Measurements from ENCODE around the gene MRPL43.

The MRPL43 gene

DNA sequence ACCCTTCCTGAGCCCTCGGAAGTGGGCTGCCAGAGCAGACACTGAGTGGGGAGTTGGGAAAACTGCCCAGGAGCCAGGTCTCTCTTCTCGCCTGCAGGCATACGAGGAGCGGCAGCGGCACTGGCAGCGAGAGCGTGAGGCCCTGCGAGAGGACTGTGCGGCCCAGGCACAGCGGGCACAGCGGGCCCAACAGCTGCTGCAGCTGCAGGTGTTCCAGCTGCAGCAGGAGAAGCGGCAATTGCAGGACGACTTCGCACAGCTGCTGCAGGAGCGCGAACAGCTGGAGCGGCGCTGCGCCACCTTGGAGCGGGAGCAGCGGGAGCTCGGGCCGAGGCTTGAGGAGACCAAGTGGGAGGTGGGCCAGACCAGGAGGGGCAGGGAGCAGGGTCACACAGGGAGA, 18.1 kb upstream of the MRPL43 start:
- DNase-seq (ENCODE audit: low read depth in 2 of 2) = no peak

DNA sequence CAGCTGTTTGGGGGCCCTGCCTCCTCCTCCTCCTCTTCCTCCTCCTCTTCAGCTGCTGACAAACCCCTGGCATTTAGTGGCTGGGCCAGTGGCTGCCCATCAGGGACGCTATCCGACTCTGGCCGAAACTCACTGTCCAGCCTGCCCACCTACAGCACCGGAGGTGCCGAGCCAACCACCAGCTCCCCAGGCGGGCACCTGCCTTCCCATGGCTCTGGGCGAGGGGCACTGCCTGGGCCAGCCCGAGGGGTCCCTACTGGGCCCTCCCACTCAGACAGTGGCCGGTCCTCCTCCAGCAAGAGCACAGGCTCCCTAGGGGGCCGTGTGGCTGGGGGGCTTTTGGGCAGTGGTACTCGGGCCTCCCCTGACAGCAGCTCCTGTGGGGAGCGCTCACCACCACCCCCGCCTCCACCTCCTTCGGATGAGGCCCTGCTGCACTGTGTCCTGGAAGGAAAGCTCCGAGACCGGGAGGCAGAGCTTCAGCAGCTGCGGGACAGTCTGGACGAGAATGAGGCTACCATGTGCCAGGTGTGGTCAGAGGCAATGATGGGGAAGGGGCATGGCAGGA, 16.4 kb upstream of the MRPL43 start:
- no peak for DNase-seq (ENCODE audit: low read depth in 2 of 2)

DNA sequence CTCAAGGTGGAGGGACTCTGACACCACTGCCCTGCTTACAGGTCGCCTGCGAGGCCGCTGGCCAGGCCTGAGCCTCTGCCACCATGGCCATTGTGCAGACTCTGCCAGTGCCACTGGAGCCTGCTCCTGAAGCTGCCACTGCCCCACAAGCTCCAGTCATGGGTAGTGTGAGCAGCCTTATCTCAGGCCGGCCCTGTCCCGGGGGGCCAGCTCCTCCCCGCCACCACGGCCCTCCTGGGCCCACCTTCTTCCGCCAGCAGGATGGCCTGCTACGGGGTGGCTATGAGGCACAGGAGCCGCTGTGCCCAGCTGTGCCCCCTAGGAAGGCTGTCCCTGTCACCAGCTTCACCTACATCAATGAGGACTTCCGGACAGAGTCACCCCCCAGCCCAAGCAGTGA, 15.2 kb upstream of the MRPL43 start:
- DNase-seq (ENCODE audit: low read depth in 2 of 2) = no peak

DNA sequence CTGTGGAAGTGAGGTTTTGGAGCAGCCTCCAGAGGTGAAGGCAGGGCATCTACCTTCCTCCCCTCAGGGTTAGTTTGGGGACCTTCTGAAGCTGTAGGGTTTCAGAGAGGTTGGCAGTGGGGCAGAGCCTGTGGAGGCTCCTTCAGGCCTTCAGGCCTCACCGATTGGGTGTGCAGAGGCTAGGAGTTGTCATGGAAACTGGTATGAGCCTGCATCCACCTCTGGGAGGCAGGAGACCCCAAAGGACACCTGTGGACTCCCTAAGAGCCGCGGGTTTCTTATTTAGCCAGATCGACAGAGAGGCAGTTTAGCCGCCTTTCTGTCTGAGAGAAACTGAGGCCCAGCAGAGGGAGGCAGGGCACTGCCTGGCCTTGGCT, 14.3 kb upstream of the MRPL43 start:
- no peak for DNase-seq (ENCODE audit: low read depth in 2 of 2)

DNA sequence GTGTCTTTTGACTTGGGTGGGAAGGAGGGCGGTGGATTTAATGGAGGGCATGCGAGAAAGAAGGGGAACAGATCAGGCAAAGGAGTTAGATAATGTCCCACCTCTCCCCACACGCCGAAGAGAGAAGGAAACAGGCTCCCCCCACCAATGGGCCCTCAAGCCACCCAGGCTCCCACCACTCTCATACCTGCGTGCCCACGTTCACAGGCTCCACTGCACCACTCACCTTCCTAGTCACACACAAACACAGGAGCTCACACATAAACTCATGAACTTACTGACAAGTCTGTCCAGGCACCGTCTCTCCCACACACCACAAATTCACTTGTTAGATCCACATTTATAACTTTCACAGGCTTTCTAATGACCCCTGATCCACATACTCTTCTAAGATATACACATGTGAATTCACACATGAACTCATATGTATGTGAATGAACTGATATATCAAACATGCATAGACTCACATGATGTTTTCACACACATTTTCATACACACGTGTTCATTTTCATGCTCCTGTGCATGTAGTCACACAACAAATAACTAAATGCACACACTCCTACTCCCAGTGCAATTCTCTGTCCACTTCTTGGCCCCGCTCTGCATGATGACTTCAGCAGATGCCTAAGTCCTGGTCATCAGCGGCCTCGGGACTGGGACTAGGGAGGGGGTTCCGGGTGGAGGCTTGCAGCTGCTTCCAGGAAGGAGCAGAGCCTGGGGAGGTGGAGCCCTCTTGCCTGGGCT, 13.8 kb upstream of the MRPL43 start:
- no peak for DNase-seq (ENCODE audit: low read depth in 2 of 2)

DNA sequence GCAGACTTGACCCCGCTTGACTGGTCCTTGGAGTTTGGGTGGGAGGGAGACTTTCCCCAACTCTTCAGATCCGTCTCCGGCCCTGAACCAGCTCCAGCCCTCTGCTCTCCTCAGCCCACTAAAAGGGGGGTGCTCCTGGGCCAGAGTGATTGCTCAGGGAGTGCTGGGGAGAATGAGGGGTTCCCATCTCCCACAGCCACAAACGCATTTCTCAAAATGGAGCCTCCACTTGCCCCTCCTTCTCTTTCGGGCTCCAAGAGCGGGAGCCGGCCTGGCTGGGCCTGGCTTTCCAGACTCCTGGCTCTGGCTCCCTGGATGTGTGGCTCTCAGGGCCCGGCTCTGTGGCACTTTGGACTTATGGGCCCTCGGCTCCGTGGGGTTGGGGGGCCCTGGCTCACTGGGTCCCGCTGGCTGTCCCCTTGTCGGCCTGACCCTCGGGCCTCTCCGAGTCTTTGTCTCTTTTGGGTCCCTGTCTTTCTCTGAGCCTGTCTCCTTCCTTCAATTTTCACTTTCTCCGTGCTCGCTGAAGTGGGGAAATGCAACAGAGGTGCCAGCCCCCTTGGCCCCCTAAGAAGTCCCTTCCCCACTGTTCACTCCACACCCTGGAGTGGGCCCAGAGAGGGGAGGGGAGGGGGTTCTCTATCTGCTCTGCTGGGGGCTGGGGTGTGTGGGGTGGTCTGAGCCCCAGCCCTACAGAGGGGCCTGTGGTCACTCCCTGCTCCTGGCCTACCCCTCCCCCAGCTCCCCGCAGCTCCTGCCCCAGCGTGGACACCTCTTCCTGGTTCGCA, 13.0 kb upstream of the MRPL43 start:
- DNase-seq (ENCODE audit: low read depth in 2 of 2) = no peak

DNA sequence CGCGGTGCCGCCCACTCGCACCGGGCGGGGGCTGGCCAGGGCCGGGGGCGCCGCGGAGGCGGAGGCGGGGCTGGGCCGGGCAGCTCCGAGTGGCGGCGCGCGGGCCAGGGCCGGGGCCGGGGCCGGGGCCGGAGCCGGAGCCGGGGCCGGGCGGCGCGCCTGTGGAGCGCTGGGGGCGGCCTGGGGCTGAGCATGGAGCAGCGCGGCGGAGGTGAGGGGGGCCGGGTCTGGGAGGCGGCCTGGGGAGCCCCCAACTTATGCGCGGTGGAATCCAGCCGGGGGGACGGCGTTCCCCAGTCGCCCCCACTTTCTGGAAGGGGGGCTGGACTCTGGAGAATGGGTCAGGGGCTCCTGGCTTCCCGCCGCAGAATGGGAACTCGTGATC, 12.4 kb upstream of the MRPL43 start, which contains the start of gene LZTS2:
LZTS2 (plus strand) TSS at position 67 of the 385 bp plus-strand sequence. CDS start 2,731 bp downstream, outside the sequence.
- no peak for DNase-seq (ENCODE audit: low read depth in 2 of 2)

DNA sequence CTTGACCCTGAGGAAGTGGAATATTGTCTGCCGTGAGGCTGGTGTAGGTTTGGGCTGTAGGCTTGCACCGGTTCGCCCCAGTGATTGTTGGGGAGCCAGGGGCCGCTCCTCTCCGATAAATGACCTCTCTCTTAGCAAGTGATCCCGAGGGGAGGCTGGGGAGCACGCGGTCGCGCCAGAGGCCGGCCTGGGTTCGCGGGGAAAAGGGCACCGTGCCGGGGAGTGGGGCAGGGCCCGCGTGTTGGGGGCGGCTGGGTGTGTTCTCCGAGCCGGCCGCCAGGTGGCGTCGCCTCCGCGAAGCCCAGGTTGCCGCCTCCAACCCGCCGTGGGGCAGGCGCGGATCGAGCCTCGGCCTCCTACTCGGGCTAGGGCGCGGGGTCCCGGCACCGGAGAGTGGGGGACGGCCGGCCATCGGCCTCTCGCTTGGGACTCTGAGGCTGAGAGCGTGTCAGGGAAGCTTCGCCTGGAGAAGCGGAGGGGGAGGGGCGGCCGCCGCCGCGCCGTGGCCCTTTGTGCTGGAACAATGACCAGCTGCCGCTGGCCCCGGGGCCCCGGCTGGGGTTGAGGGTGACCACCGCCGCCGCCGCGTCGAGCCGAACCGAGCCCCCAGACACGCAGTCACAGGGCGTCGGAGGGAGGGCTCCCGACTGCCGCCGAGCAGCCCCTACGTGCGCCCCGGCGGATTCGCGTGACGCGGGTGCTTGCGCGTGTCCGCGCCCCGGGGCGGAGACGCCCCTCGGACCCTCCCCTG, 11.9 kb upstream of the MRPL43 start:
- DNase-seq (ENCODE audit: low read depth in 2 of 2) = peak; percentile 50 to 57

DNA sequence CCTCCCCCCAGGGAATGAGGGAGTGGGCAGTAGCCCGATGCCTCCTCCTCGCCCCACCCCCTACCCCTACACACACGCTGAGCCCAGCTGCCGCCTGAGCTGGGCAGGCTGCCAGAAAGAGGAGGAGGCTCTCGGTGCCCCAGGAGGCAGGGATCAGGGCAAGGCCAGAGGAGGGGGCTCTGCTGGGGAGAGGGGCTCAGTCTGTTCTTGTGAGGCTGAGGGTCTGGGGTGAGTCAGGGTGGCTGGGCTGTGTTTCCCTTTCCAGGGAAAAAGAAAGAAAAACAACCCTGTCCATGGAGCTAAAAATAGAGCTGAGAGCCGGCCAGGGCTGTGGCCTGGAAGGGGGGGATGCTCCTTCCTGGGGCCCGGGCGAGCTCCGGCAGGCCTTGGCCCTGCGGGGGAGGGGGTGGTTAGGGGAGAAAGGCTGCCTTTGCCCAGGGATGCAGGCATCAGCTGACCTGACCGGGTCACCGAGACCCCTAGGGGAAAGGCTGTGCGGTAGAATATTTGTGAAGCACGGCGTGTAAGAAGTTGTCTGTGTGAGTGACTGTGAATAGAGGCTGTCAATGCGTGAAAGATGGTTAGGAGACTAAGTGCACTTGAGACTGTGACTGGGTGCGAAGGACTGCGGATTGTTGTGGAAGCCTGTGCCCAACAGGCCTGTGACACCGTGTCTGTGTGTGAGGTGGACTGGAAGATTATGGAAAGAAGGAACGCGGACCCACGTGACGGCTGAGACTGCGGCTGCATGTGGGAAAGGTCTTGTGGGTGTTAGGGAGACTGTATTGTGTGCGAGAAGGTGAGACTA, 11.1 kb upstream of the MRPL43 start:
- peak in 1 of 2 donors; percentile 41 for DNase-seq (ENCODE audit: low read depth in 2 of 2)

DNA sequence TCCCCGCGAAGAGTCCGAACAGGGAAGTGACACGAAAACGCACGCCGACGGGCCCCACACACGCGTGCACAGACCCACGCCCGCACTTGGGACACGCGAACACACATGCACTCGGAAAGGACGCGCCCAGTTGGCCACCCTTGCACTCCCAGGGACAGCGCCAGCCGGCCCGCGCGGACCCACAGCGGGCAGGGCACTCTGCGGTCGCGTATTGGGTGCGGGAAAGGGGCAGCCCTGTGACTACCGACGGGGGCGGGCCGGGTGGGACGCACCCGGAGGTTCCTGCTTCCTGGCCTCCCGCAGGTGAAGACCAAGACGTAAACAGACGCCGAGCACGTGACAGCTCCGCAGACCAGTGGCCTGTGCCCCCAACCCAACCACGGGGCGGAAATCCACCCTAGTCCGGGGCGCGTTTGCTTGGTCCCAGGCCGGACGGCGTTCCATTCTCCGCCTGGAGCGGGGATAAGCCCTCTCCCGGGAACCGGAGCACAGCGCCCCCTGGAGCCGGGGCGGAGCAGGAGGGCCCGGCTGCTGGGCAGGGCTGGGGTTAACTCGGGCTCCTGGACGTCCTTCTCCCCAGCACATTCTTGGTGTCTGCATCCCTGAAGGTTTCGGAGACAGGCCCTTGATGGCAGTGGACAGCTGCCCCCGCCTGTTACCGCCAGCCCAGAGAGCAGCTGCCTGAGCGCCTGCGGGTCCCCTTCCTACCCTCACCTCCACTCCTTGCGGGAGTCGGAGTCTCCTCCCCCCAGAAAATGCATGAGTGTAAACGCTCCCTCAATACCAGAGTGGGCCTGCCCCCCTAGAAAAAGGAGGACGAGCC, 10.3 kb upstream of the MRPL43 start:
- peak; percentile 24 to 52 for DNase-seq (ENCODE audit: low read depth in 2 of 2)

DNA sequence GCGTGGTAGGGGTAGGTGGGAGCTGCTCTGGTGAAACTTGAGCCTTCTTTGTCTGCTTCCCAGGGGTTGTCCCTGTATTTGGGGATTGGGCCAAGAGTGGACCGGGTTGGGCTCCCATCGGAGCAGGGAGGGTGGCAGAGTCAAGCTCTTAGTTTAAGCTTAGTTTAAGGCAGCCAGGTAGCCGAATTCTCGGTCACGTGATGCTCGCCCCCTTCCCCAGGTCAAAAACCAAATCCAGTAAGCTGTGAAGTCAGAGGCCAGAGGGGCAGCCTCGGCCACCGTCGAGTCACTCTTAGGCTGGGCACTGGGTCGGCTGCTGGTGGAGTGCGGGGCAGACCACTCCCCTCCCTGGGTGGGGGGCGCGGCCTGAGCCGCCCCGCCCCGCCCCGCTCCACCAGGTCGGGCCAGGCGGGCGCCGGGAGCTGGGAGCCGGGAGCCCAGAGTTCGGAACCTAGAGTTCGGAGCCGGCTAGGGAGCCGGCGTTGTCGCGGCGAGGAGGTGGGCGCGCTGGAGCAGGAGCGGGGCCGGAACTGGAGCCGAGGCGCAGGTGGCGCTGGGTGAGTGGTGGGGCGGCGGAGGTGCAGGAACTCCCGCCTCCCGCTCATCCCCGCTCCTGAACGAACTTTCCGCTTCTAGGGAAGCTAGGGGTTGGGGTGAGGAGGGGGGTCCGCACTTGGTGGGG, 9.5 kb upstream of the MRPL43 start:
- DNase-seq (ENCODE audit: low read depth in 2 of 2) = no peak

DNA sequence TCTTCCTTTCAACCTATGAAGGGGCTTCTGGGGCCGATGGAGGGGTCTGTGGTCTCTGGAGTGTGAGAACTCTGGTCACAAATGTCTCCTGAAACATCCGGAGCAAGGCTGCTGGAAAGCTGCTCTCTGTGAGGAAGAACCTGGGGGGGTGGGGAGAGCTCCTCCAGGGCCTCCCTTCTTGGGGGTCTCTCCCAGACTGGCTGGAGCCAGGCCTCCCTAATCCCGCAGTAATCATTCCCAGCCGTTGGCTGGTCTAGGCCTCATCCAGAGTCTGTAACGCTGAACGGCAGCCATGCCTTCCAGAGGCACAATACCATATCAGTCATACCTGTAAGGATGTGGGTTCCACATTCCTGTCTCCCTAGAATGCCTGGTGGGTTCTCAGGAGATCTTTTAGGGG, 7.9 kb upstream of the MRPL43 start:
- DNase-seq (ENCODE audit: low read depth in 2 of 2) = no peak

DNA sequence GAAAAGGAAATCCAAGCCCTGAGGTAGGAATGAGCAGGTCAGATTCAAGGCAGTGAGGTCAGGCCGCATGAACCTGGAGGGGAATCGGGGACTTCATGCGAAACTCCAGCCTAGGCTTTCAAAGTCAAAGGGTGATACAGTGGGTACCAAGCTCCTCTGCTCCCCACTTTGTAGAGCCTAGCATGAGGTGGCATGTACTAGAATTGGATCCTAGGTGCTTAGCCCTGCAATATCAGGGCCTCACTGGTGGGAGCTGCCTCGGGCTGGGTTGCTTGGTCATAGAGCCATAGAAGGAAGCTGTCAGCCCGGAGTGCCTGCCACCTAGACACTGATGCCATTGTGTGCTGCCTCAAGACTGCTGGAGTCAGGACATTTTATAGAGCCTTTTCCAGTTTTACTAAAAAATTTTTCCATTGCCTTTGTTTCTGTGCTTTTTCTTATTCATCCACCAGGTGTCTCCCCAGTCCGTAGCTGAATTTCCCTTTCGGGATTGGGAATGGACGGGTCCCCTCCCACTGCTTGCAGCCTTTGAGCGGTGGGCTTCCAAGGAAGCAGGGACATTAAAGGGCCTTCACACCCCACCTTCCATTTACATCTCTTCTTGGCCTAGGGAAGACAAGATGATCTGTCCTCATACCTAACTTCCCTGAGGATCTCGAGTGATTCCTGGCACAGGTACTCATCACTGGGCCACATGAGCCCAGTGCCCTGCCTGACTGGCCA, 6.8 kb upstream of the MRPL43 start:
- DNase-seq (ENCODE audit: low read depth in 2 of 2) = no peak

DNA sequence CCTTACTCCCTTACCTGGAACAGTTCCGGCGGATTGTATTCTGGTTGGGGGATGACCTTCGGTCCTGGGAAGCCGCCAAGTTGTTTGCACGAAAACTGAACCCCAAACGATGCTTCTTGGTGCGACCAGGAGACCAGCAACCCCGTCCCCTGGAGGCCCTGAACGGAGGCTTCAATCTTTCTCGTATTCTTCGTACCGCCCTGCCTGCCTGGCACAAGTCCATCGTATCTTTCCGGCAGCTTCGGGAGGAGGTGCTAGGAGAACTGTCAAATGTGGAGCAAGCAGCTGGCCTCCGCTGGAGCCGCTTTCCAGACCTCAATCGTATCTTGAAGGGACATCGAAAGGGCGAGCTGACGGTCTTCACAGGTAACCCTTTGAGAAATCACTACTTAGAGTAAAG, 1.8 kb upstream of the MRPL43 start:
- no peak for DNase-seq (ENCODE audit: low read depth in 2 of 2)

DNA sequence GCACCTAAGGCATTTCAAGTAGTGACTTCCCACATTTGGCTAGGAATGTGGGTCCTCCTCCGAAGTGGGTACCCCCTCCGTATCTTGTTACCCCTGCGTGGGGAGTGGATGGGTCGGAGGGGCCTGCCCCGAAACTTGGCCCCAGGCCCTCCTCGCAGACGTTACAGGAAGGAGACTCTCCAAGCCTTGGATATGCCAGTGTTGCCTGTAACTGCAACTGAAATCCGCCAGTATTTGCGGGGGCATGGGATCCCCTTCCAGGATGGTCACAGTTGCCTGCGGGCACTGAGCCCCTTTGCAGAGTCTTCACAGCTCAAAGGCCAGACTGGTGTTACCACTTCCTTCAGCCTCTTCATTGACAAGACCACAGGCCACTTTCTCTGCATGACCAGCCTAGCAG, 869 bp upstream of the MRPL43 start:
- DNase-seq (ENCODE audit: low read depth in 2 of 2) = no peak

DNA sequence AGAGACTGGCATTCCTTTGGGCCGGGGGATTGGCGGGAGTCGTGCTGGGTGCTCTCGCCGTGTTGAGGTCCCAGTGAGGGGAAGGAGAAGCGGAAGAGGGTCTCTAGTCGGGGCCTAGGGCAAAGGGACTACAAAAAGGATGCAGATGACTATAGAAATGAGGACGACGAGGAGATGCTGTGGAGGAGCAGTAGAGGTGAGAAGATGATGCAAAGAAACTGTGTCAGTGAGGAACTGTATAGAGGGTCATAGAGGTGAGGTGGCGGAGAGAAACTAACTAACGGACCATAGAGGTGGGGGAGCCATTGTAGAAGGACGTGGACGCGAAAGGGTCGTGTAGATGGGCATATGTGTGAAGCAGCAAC, 370 bp upstream of the MRPL43 start:
- DNase-seq (ENCODE audit: low read depth in 2 of 2) = no peak

DNA sequence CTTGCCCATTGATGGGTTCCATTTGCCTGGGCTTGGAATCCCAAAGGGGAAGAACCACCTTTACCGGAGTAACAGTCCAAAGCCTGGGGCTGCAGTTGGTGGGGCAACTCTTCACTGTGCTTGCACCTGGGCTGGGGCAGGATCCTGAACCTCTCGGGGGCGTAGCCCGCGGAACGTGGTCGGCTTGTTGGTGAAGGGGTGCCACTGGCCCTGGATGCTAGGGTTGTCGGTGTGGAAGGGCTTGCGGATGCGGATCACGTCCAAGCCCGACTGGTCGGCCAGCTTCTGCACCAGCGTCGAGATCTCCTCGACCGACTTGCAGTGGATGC, 710 bp downstream of the MRPL43 start:
- DNase-seq (ENCODE audit: low read depth in 2 of 2) = no peak

DNA sequence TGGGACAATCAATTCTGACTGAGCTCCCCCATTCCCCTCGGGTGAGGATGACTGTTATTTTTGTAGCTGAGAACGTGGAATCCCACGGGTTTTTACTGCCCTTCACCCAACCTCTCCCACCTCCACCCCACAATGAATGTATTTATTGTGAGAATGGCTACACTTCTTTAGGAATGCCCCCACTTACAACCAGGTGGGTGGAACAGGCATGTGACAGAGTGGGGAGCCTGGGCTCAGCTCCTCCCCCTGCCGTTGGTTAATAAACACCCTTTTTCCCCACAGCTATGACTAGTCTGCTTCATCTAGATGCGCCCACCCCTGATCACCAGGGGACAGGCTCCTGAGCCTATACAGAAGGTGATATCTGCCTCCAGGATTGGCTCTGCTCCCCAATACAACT, 2.0 kb downstream of the MRPL43 start:
- DNase-seq (ENCODE audit: low read depth in 2 of 2) = no peak

DNA sequence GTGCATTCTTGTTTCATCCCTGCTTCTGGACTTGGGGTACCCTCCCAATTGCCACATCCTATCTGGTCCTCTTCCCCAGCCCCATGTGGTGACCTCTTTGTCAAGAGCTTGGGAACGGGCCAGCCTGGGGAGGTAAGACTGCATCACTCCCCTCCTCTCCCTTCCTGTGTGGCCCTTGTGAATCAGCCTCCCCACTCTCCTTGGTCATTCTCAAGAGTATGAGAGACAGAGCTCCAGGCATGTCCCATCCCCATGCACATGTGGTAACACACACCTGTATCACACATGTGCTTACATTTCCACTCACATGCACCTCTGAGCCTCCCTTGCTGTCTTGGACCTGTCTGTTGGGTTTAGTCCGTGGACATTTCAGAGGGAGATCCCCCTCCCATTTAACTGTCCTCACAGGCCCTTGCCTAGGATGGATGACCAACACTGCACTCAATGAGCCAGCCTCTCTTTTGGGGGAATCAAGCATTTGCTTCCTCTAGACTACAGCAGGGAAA, 2.6 kb downstream of the MRPL43 start:
- no peak for DNase-seq (ENCODE audit: low read depth in 2 of 2)

All from stimulated activated CD8-positive, alpha-beta memory T cell treated with anti-CD3 and anti-CD28 coated beads, Interleukin-2, amount 100 ng/mL, for 1 hour (primary cell).